Peyer's patch (tissue), 4 donors: ENCODE data around the gene ODF2L. TPM values are rescaled to one million over a fixed set of nuclear protein-coding genes. Genes with fewer than 3 reads are reported as not detected.

Experiments used
- DNase-seq, 3 donors: peaks; one replicate each; pipeline ENCODE4 v3.0.0-alpha.2; 2017 to 2019
- H3K27ac ChIP-seq, 4 donors: fragments of 200-600 bp; sonication (generic); one replicate each; pipeline ENCODE4 v1.5.1; 2016 to 2019
- H3K27me3 ChIP-seq, 2 donors: fragments of 200-600 bp; sonication (generic); one replicate each; pipeline ENCODE4 v1.5.1; 2019
- H3K36me3 ChIP-seq, 3 donors: fragments of 200-600 bp; sonication (generic); one replicate each; pipeline ENCODE4 v1.5.1; 2016 to 2019
- H3K4me1 ChIP-seq, 4 donors: fragments of 200-600 bp; sonication (generic); one replicate each; pipeline ENCODE4 v1.5.1; 2016 to 2019
- H3K4me3 ChIP-seq, 4 donors: fragments of 200-600 bp; sonication (generic); 1 replicate in 3 of 4; 2 replicates in 1 of 4; pipeline ENCODE4 v1.5.1; 2016 to 2019; ENCODE audit warnings: mild to moderate bottlenecking in 1 of 4
- H3K9me3 ChIP-seq, 4 donors: fragments of 200-600 bp; sonication (generic); one replicate each; pipeline ENCODE4 v1.5.1; 2016 to 2019; ENCODE audit warnings: mild to moderate bottlenecking in 1 of 4
- CTCF ChIP-seq, 6 experiments: fragments of 450-650 bp in 4 of 6; fragments of 200-600 bp in 2 of 6; sonication (generic) in 1 of 6; IDR thresholded peaks; one replicate each; pipeline ENCODE4 v1.5.1; 2017 to 2019; ENCODE audit warnings: antibody characterized with exemption in 6 of 6, mild to moderate bottlenecking in 3 of 6, moderate library complexity in 1 of 6
- POLR2A ChIP-seq, 2 donors: fragments of 450-650 bp; IDR thresholded peaks; one replicate each; pipeline ENCODE4 v1.5.1; 2017; ENCODE audit warnings: antibody characterized with exemption in 2 of 2, mild to moderate bottlenecking in 2 of 2, moderate library complexity in 2 of 2
- total RNA-seq, 4 donors: library from RNA; depleted of rRNA; stranded (reverse); fragments of >200 nt; gene quantifications; one replicate each; pipeline ENCODE4 v1.1.0, GENCODE V29; 2016

The ODF2L gene
- total RNA-seq, 4 donors from 2014 or later, result 29.8 to 225 (median 46.5) TPM

- Histone ChIP-seq H3K4me3 (no peak overlapping the region), H3K9me3 (peaks cover 0 to 7% (median 0%) of the 10 kb centered on the region in 4 donors), H3K4me1 (no peaks in the 10 kb centered on the region), H3K27ac (no peak overlapping the region), H3K27me3 (no peaks in the 10 kb centered on the region), H3K36me3 (peaks cover 0 to 6% (median 0%) of the 10 kb centered on the region in 3 donors)
- TF ChIP-seq CTCF (IDR thresholded peaks at IDR 0.05), result no peak
- no peak for TF ChIP-seq POLR2A (IDR thresholded peaks at IDR 0.05)
- no peak for DNase-seq
Observed at GRCh38 chr1:86377341-86377740, 18.8 kb downstream of the ODF2L start.

GRCh38 chr1:86375688-86376087 is 20.4 kb downstream of the ODF2L start:
- no peak for DNase-seq
- Histone ChIP-seq H3K4me3 (no peak overlapping the region), H3K36me3 (peaks cover 0 to 6% (median 0%) of the 10 kb centered on the region in 3 donors), H3K4me1 (no peaks in the 10 kb centered on the region), H3K27ac (no peak overlapping the region), H3K9me3 (peaks cover 0 to 7% (median 0%) of the 10 kb centered on the region in 4 donors), H3K27me3 (no peaks in the 10 kb centered on the region)
- TF ChIP-seq POLR2A (IDR thresholded peaks at IDR 0.05) (no peak), CTCF (IDR thresholded peaks at IDR 0.05) (no peak)

GRCh38 chr1:86370601-86371022 is 25.5 kb downstream of the ODF2L start:
- peaks cover 0 to 6% (median 0%) of the 10 kb centered on the region in 3 donors for H3K36me3 ChIP-seq
- TF ChIP-seq CTCF (IDR thresholded peaks at IDR 0.05) (no peak), POLR2A (IDR thresholded peaks at IDR 0.05) (no peak)

GRCh38 chr1:86365896-86366295 is 30.2 kb downstream of the ODF2L start:
- H3K36me3 ChIP-seq, result no peaks in the 10 kb centered on the region
- TF ChIP-seq POLR2A (IDR thresholded peaks at IDR 0.05) (no peak), CTCF (IDR thresholded peaks at IDR 0.05) (no peak)
- H3K9me3 ChIP-seq, result no peaks in the 10 kb centered on the region

More at GRCh38 chr1:86370601-86371022, 25.5 kb downstream of the ODF2L start:
- no peaks in the 10 kb centered on the region for H3K9me3 ChIP-seq
- H3K27me3 ChIP-seq, result no peaks in the 10 kb centered on the region
- DNase-seq, result no peak
- H3K4me3 ChIP-seq, result no peak overlapping the region
- H3K4me1 ChIP-seq, result no peaks in the 10 kb centered on the region
- H3K27ac ChIP-seq, result no peak overlapping the region

GRCh38 chr1:86362807-86363206 is 33.3 kb downstream of the ODF2L start:
- Histone ChIP-seq H3K9me3 (no peaks in the 10 kb centered on the region), H3K27me3 (no peaks in the 10 kb centered on the region), H3K4me3 (no peak overlapping the region), H3K36me3 (peaks cover 0 to 4% (median 0%) of the 10 kb centered on the region in 3 donors), H3K27ac (no peak overlapping the region), H3K4me1 (no peaks in the 10 kb centered on the region)
- TF ChIP-seq CTCF (IDR thresholded peaks at IDR 0.05), result no peak
- DNase-seq, result no peak

More at GRCh38 chr1:86365896-86366295, 30.2 kb downstream of the ODF2L start:
- no peak for DNase-seq
- H3K27ac ChIP-seq, result no peak overlapping the region
- no peak overlapping the region for H3K4me3 ChIP-seq
- no peaks in the 10 kb centered on the region for H3K4me1 ChIP-seq
- H3K27me3 ChIP-seq, result no peaks in the 10 kb centered on the region

- TF ChIP-seq CTCF (IDR thresholded peaks at IDR 0.05) (no peak), POLR2A (IDR thresholded peaks at IDR 0.05) (no peak)
- Histone ChIP-seq H3K36me3 (peaks cover 0 to 17% (median 3%) of the 10 kb centered on the region in 3 donors), H3K27me3 (no peaks in the 10 kb centered on the region), H3K9me3 (no peaks in the 10 kb centered on the region), H3K4me1 (no peaks in the 10 kb centered on the region), H3K27ac (no peak overlapping the region), H3K4me3 (no peak overlapping the region)
- DNase-seq, result no peak
Observed at GRCh38 chr1:86357796-86358195, 38.3 kb downstream of the ODF2L start.
